Activated T-cell treated with anti-CD3 and anti-CD28 coated beads, Interleukin-2, amount 50 U/mL, for 48 hours (primary cell): Measurements from ENCODE around the gene MZB1.
"Not testable (repeated sequence)": the region's sequence is repeated elsewhere in the genome, so short reads cannot be mapped to it uniquely, and the experiment has no call there.

ENCODE experiments used
- DNase-seq, 2 experiments: peaks; one replicate each; pipeline ENCODE4 v3.0.0-alpha.2; 2020

The MZB1 gene

GRCh38 chr5:139371482-139372435, 18.0 kb downstream of the MZB1 start:
- DNase-seq, result peak; percentile 17 to 21

GRCh38 chr5:139369181-139369580, 20.5 kb downstream of the MZB1 start:
- DNase-seq, result no peak

GRCh38 chr5:139368613-139369012, 21.1 kb downstream of the MZB1 start:
- DNase-seq, result peak in 1 of 2 experiments; percentile 8

GRCh38 chr5:139364466-139364865, 25.2 kb downstream of the MZB1 start:
- DNase-seq, result no peak

GRCh38 chr5:139363937-139364336, 25.8 kb downstream of the MZB1 start:
- DNase-seq, result peak; percentile 6 to 17

GRCh38 chr5:139361835-139362429, 27.8 kb downstream of the MZB1 start:
- no peak for DNase-seq

- DNase-seq, result peak; percentile 5 to 12
Measured at GRCh38 chr5:139360384-139360783, 29.3 kb downstream of the MZB1 start.

- peak; percentile 7 for DNase-seq
Measured at GRCh38 chr5:139358064-139358463, 31.6 kb downstream of the MZB1 start.

- peak; percentile 3 to 12 for DNase-seq
Measured at GRCh38 chr5:139355900-139356299, 33.8 kb downstream of the MZB1 start.

GRCh38 chr5:139354186-139354585, 35.5 kb downstream of the MZB1 start:
- DNase-seq, result no peak

GRCh38 chr5:139347863-139348262, 41.9 kb downstream of the MZB1 start:
- not testable (repeated sequence) for DNase-seq

GRCh38 chr5:139345442-139345841, 44.3 kb downstream of the MZB1 start:
- DNase-seq, result not testable (repeated sequence)

- DNase-seq, result no peak
Measured at GRCh38 chr5:139344177-139344576, 45.5 kb downstream of the MZB1 start.

- no peak for DNase-seq
Measured at GRCh38 chr5:139343476-139343875, 46.2 kb downstream of the MZB1 start.

- no peak for DNase-seq
Measured at GRCh38 chr5:139342423-139342723, 47.3 kb downstream of the MZB1 start.

- DNase-seq, result peak; percentile 98
Measured at GRCh38 chr5:139341689-139342422, 47.9 kb downstream of the MZB1 start, which contains the start of gene PAIP2. PAIP2 (plus strand) TSS chr5:139341854; CDS start chr5:139363785, 21,931 bp downstream.

- DNase-seq, result no peak
Measured at GRCh38 chr5:139341187-139341688, 48.5 kb downstream of the MZB1 start.

GRCh38 chr5:139340051-139340450, 49.7 kb downstream of the MZB1 start:
- DNase-seq, result no peak
